Stimulated activated CD4-positive, alpha-beta T cell treated with anti-CD3 and anti-CD28 coated beads, Interleukin-4, amount 100 ng/mL, for 4 hours (primary cell): ENCODE measurements around the gene SOX18.
A peak's percentile ranks its signal among the peaks of the same experiment; 100 is the strongest.
"Not testable (repeated sequence)": the region's sequence is repeated elsewhere in the genome, so short reads cannot be mapped to it uniquely, and the experiment has no call there.

Source experiments
- DNase-seq, 2 experiments: peaks; one replicate each; pipeline ENCODE4 v3.0.0-alpha.2; 2020

The SOX18 gene

GRCh38 chr20:64049060-64049877, at the start of gene SOX18:
Gene SOX18, minus strand, starts transcription at chr20:64049639. Its CDS starts 123 bp downstream, at chr20:64049516.
- peak in 1 of 2 experiments; percentile 31 for DNase-seq

- DNase-seq: no peak
Measured at GRCh38 chr20:64098471-64099013, 49.1 kb upstream of the SOX18 start.

- no peak for DNase-seq
Measured at GRCh38 chr20:64096535-64096934, 47.1 kb upstream of the SOX18 start.

- DNase-seq: no peak
Measured at GRCh38 chr20:64095927-64096326, 46.5 kb upstream of the SOX18 start.

GRCh38 chr20:64095455-64095854, 46.0 kb upstream of the SOX18 start:
- DNase-seq: no peak

DNA sequence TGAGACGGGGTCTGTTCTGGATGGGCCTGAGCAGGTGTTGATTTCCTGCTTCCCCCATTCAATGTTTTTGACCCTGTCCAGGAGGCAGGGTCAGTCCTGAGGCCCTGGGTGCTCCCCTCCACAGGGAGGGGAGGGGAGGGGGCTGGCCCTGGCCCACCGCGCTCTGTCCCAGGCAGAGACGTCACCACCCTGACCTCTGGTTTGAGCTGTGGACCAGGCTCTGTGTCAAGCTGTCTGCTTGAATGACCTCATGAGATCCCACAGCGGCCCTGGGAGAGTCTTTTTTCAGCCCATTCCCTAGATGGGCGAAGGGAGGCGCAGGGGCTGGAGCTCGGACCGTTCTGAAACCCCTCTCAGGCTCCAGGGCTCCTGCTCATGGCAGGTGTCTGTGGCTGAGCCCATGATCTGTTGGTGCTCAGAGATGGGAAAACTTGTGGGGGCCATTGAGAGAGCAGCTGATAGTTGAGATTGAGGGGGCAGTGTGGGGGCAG, 43.6 kb upstream of the SOX18 start:
- no peak for DNase-seq

DNA sequence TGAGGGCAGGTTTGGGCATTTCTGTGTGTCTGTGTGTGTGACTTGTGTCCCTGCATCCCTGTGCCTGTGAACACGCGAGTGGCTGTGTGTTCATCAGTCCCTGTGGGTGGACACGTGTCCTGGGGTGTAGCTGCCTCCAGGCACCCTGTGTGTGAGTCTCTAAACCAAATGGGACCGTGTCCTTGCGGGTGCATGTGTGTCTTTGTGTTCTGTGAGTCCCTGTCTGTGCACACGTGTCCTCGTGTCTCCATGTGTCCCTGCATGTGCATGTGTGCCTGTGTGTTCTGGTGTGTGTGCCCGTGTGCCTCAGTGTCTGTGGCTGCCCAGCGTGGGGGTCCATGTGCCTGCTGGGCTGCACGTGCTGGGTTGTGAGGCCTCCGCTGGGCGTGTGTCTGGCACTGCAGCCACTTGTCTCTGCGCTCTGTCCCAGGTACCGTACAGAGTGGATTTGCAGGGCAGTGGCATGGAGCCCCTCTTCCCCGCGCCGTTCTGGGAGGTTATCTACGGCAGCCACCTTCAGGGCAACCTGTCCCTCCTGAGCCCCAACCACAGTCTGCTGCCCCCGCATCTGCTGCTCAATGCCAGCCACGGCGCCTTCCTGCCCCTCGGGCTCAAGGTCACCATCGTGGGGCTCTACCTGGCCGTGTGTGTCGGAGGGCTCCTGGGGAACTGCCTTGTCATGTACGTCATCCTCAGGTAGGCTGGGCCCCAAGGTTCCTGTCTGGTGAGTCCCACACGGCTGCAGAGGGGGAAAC, 43.0 kb upstream of the SOX18 start:
- no peak for DNase-seq

- DNase-seq: no peak
Measured at GRCh38 chr20:64091770-64092169, 42.3 kb upstream of the SOX18 start.

- DNase-seq: no peak
Measured at GRCh38 chr20:64091340-64091739, 41.9 kb upstream of the SOX18 start.

GRCh38 chr20:64090165-64090564, 40.7 kb upstream of the SOX18 start:
- no peak for DNase-seq

DNA sequence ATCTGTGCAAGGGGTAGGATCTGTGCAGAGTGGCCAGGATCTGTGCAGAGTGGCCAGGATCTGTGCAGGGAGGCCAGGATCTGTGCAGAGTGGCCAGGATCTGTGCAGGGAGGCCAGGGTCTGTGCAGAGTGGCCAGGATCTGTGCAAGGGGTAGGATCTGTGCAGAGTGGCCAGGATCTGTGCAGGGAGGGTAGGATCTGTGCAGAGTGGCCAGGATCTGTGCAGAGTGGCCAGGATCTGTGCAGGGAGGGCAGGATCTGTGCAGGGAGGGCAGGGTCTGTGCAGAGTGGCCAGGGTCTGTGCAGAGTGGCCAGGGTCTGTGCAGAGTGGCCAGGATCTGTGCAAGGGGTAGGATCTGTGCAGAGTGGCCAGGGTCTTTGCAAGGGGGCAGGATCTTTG, 39.1 kb upstream of the SOX18 start:
- not testable (repeated sequence) for DNase-seq

- not testable (repeated sequence) for DNase-seq
Measured at GRCh38 chr20:64087226-64087825, 37.9 kb upstream of the SOX18 start.

GRCh38 chr20:64086801-64087200, 37.4 kb upstream of the SOX18 start:
- no peak for DNase-seq

GRCh38 chr20:64084685-64085152, 35.3 kb upstream of the SOX18 start:
- DNase-seq: no peak

- DNase-seq: no peak
Measured at GRCh38 chr20:64083804-64084684, 34.6 kb upstream of the SOX18 start, which contains the start of gene LKAAEAR1. Gene LKAAEAR1, minus strand, starts transcription at chr20:64084398. Its CDS starts 179 bp downstream, at chr20:64084219.

DNA sequence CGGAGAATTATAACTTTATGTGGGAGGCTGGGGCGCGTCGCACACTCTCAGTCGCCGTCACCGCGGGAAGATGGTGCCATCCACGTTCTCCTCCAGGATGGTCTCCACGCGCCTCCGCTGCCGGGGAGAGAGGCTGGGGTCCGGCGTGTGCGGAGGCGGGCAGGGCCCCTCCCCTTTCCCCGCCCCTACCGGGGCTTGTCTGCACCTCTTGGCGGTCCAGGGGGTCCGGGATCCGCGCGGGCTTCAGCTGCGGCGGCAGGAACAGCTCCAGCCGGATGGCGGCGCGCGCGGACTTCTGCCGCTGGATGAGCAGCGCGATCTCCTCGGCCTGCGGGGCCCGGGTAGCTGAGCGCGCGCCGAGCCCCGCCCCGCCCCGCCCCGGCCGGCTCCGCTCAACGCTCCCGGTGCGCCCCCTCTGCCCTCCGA, 34.0 kb upstream of the SOX18 start:
- DNase-seq: peak; percentile 59 to 75

DNA sequence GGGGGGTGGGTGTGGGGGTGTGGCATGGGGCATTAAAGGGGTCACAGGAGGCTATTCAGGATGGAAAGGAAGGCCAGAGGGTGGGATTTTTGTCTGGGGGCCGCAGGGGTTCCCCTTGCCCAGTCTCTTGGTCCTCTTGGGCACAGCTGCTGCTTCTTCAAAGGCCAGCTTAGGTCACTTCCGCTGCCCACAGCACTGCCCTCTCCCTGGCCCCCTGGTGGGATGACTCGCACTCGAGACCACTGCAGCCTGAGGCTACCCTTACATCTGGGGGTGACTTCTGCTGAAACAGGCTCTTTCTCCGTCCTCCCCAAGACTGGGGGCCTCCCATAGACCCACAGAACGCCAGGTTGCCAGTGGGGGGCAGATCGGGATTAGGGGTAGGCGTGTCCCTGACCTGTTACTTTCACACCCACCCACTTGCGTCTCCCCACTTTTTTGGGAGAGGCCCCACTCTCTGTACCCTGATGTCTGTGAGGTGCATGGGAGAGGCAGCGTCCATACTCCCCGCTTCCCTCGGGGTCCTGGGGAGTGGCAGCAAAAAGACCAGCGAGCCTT, 33.5 kb upstream of the SOX18 start:
- no peak for DNase-seq

DNA sequence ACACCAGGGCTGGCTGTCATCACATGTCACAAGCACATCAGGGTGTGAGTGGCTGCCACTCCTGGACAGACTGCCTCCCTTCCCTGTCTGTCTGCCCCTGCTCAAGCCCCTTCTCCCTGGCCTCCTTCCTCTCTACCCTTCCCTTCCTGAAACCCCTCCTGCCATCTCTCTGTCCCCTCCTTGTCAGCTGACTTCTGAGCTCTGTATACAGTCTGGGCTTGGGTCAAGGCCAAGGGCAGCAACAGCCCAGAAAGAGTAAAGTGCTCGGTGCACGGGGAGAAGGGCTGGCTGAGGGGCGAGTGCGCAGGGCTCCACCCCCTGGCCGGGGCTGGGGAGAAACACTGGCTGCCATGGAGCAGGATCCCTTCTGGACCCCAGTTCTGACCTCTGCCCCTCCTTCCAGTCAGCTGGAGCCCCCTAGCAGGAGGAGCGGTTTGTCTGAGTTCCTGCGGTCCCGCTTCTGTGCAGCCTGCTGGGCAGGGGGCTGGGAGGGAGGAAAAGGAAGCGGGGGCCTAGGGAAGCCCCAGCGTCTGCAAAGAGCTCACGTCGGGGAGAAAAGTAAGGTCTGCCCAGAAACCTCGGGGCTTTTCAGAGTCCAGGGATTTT, 32.8 kb upstream of the SOX18 start:
- no peak for DNase-seq

GRCh38 chr20:64081624-64081964, 32.2 kb upstream of the SOX18 start:
- no peak for DNase-seq

GRCh38 chr20:64080813-64081623, 31.6 kb upstream of the SOX18 start:
- no peak for DNase-seq
